ENCODE measurements around the gene C1QL4. TPM values are rescaled to one million over a fixed set of nuclear protein-coding genes. Genes with fewer than 3 reads are reported as not detected.
"Not testable (repeated sequence)": the region's sequence is repeated elsewhere in the genome, so short reads cannot be mapped to it uniquely, and the experiment has no call there.

Gene C1QL4
- not detected for total RNA-seq
- not detected for polyA plus RNA-seq

GRCh38 chr12:49336645-49337584, at the start of gene C1QL4:
Gene C1QL4 (minus strand): TSS chr12:49337188. CDS start chr12:49336477, 711 bp downstream.
- no peak within 1 kb of the TSS for H3K27ac ChIP-seq (ENCODE audit: low read depth)

GRCh38 chr12:49380184-49380583, 43.2 kb upstream of the C1QL4 start:
- not testable (repeated sequence) for DNase-seq (ENCODE audit: extremely low spot score); H3K27ac ChIP-seq (ENCODE audit: low read depth); H3K4me3 ChIP-seq (ENCODE audit: low read depth, low read length); H3K36me3 ChIP-seq (ENCODE audit: insufficient read depth); H3K4me1 ChIP-seq (ENCODE audit: insufficient read depth)
- WGBS = 88% methylated on average over 9 of the region's 9 CpGs

More at GRCh38 chr12:49336645-49337584, at the start of gene C1QL4:
- no peaks in the 10 kb centered on the region for H3K4me1 ChIP-seq (ENCODE audit: insufficient read depth)
- H3K4me3 ChIP-seq (ENCODE audit: low read depth, low read length) = peak within 1 kb of the TSS; percentile 7
- no peak for DNase-seq (ENCODE audit: extremely low spot score)
- WGBS = 1% methylated on average over 65 of the region's 65 CpGs
- H3K36me3 ChIP-seq (ENCODE audit: insufficient read depth) = no peaks in the 10 kb centered on the region

GRCh38 chr12:49377386-49377785, 40.4 kb upstream of the C1QL4 start:
- DNase-seq (ENCODE audit: extremely low spot score) = no peak
- WGBS = 91% methylated on average over 2 of the region's 2 CpGs
- Histone ChIP-seq H3K27ac (ENCODE audit: low read depth) (no peak overlapping the region), H3K4me1 (ENCODE audit: insufficient read depth) (no peaks in the 10 kb centered on the region), H3K4me3 (ENCODE audit: low read depth, low read length) (no peak overlapping the region), H3K36me3 (ENCODE audit: insufficient read depth) (no peaks in the 10 kb centered on the region)

GRCh38 chr12:49375406-49375805, 38.4 kb upstream of the C1QL4 start:
- Histone ChIP-seq H3K36me3 (ENCODE audit: insufficient read depth) (no peaks in the 10 kb centered on the region), H3K27ac (ENCODE audit: low read depth) (no peak overlapping the region), H3K4me3 (ENCODE audit: low read depth, low read length) (no peak overlapping the region), H3K4me1 (ENCODE audit: insufficient read depth) (no peaks in the 10 kb centered on the region)
- no peak for DNase-seq (ENCODE audit: extremely low spot score)
- 89% methylated on average over 1 of the region's 1 CpG for WGBS

- Histone ChIP-seq H3K27ac (ENCODE audit: low read depth) (no peak overlapping the region), H3K4me3 (ENCODE audit: low read depth, low read length) (no peak overlapping the region), H3K4me1 (ENCODE audit: insufficient read depth) (peaks cover 2% of the 10 kb centered on the region), H3K36me3 (ENCODE audit: insufficient read depth) (no peaks in the 10 kb centered on the region)
- WGBS = 92% methylated on average over 6 of the region's 6 CpGs
- no peak for DNase-seq (ENCODE audit: extremely low spot score)
Measured at GRCh38 chr12:49370539-49370938, 33.6 kb upstream of the C1QL4 start.

- Histone ChIP-seq H3K4me1 (ENCODE audit: insufficient read depth) (peaks cover 2% of the 10 kb centered on the region), H3K27ac (ENCODE audit: low read depth) (no peak overlapping the region), H3K36me3 (ENCODE audit: insufficient read depth) (no peaks in the 10 kb centered on the region), H3K4me3 (ENCODE audit: low read depth, low read length) (no peak overlapping the region)
- no peak for DNase-seq (ENCODE audit: extremely low spot score)
- 33% methylated on average over 6 of the region's 6 CpGs for WGBS
Measured at GRCh38 chr12:49369411-49370145, 32.6 kb upstream of the C1QL4 start.

- H3K27ac ChIP-seq (ENCODE audit: low read depth) = no peak overlapping the region
Measured at GRCh38 chr12:49368240-49368600, 31.2 kb upstream of the C1QL4 start.

GRCh38 chr12:49367381-49368239, 30.6 kb upstream of the C1QL4 start, which contains the start of gene SPATS2:
Gene SPATS2 (plus strand): TSS chr12:49367462. CDS start chr12:49461013, 93,551 bp downstream.
- no peak for DNase-seq (ENCODE audit: extremely low spot score)
- H3K4me1 ChIP-seq (ENCODE audit: insufficient read depth) = peaks cover 2% of the 10 kb centered on the region
- H3K36me3 ChIP-seq (ENCODE audit: insufficient read depth) = no peaks in the 10 kb centered on the region
- WGBS = under 1% methylated on average over 52 of the region's 52 CpGs
- peak within 1 kb of the TSS; percentile 87 for H3K27ac ChIP-seq (ENCODE audit: low read depth)
- peak within 1 kb of the TSS; percentile 71 for H3K4me3 ChIP-seq (ENCODE audit: low read depth, low read length)

More at GRCh38 chr12:49368240-49368600, 31.2 kb upstream of the C1QL4 start:
- H3K4me3 ChIP-seq (ENCODE audit: low read depth, low read length) = peak overlapping the region; percentile 71
- DNase-seq (ENCODE audit: extremely low spot score) = no peak
- whole genome bisulfite sequencing = 23% methylated on average over 3 of the region's 3 CpGs
- H3K4me1 ChIP-seq (ENCODE audit: insufficient read depth) = peaks cover 2% of the 10 kb centered on the region
- no peaks in the 10 kb centered on the region for H3K36me3 ChIP-seq (ENCODE audit: insufficient read depth)

- WGBS = under 1% methylated on average over 97 of the region's 97 CpGs
- Histone ChIP-seq H3K36me3 (ENCODE audit: insufficient read depth) (no peaks in the 10 kb centered on the region), H3K4me1 (ENCODE audit: insufficient read depth) (peaks cover 2% of the 10 kb centered on the region), H3K27ac (ENCODE audit: low read depth) (peak overlapping the region; percentile 87), H3K4me3 (ENCODE audit: low read depth, low read length) (peak overlapping the region; percentile 71)
- DNase-seq (ENCODE audit: extremely low spot score) = peak; percentile 81
Measured at GRCh38 chr12:49366652-49367380, 29.8 kb upstream of the C1QL4 start.

- no peak for DNase-seq (ENCODE audit: extremely low spot score)
- 9% methylated on average over 38 of the region's 38 CpGs for WGBS
- Histone ChIP-seq H3K4me1 (ENCODE audit: insufficient read depth) (peaks cover 2% of the 10 kb centered on the region), H3K36me3 (ENCODE audit: insufficient read depth) (no peaks in the 10 kb centered on the region), H3K4me3 (ENCODE audit: low read depth, low read length) (peak overlapping the region; percentile 71), H3K27ac (ENCODE audit: low read depth) (peak overlapping the region; percentile 87)
Measured at GRCh38 chr12:49366096-49366651, 29.2 kb upstream of the C1QL4 start.

GRCh38 chr12:49365542-49365941, 28.6 kb upstream of the C1QL4 start:
- peaks cover 2% of the 10 kb centered on the region for H3K4me1 ChIP-seq (ENCODE audit: insufficient read depth)
- no peaks in the 10 kb centered on the region for H3K36me3 ChIP-seq (ENCODE audit: insufficient read depth)
- no peak for DNase-seq (ENCODE audit: extremely low spot score)
- H3K27ac ChIP-seq (ENCODE audit: low read depth) = no peak overlapping the region
- no peak overlapping the region for H3K4me3 ChIP-seq (ENCODE audit: low read depth, low read length)
- WGBS = 72% methylated on average over 5 of the region's 5 CpGs

- Histone ChIP-seq H3K27ac (ENCODE audit: low read depth) (no peak overlapping the region), H3K4me1 (ENCODE audit: insufficient read depth) (peaks cover 2% of the 10 kb centered on the region), H3K4me3 (ENCODE audit: low read depth, low read length) (no peak overlapping the region), H3K36me3 (ENCODE audit: insufficient read depth) (no peaks in the 10 kb centered on the region)
- 93% methylated on average over 1 of the region's 1 CpG for WGBS
- DNase-seq (ENCODE audit: extremely low spot score) = no peak
Measured at GRCh38 chr12:49364989-49365388, 28.0 kb upstream of the C1QL4 start.
